ENCODE data around the gene PAX7.

PAX7 gene

GRCh38 chr1:18642278-18643095, 11.8 kb downstream of the PAX7 start:
- DNase-seq: no peak

- no peak for DNase-seq
Observed at GRCh38 chr1:18643154-18644012, 12.7 kb downstream of the PAX7 start.

- DNase-seq: no peak
Observed at GRCh38 chr1:18644013-18644399, 13.4 kb downstream of the PAX7 start.

GRCh38 chr1:18644446-18644845, 13.8 kb downstream of the PAX7 start:
- no peak for DNase-seq

- DNase-seq: no peak
Observed at GRCh38 chr1:18644973-18645746, 14.5 kb downstream of the PAX7 start.

- DNase-seq: no peak
Observed at GRCh38 chr1:18645747-18646090, 15.1 kb downstream of the PAX7 start.

- no peak for DNase-seq
Observed at GRCh38 chr1:18646091-18646785, 15.6 kb downstream of the PAX7 start.

- DNase-seq: no peak
Observed at GRCh38 chr1:18646786-18647410, 16.3 kb downstream of the PAX7 start.

GRCh38 chr1:18647681-18648214, 17.1 kb downstream of the PAX7 start:
- DNase-seq: no peak

- DNase-seq: no peak
Observed at GRCh38 chr1:18649693-18650370, 19.2 kb downstream of the PAX7 start.

GRCh38 chr1:18651713-18652112, 21.1 kb downstream of the PAX7 start:
- DNase-seq: no peak

- no peak for DNase-seq
Observed at GRCh38 chr1:18652791-18653190, 22.1 kb downstream of the PAX7 start.

- no peak for DNase-seq
Observed at GRCh38 chr1:18653367-18653766, 22.7 kb downstream of the PAX7 start.

- DNase-seq: no peak
Observed at GRCh38 chr1:18653916-18654315, 23.3 kb downstream of the PAX7 start.

GRCh38 chr1:18654599-18654998, 24.0 kb downstream of the PAX7 start:
- DNase-seq: no peak

- DNase-seq: no peak
Observed at GRCh38 chr1:18657506-18658201, 27.0 kb downstream of the PAX7 start.

GRCh38 chr1:18658831-18659230, 28.2 kb downstream of the PAX7 start:
- DNase-seq: no peak

GRCh38 chr1:18661404-18662285, 31.0 kb downstream of the PAX7 start:
- DNase-seq: no peak

GRCh38 chr1:18662286-18662639, 31.6 kb downstream of the PAX7 start:
- DNase-seq: no peak

Data from inflammatory macrophage (primary cell).